GM12892 (cell line): Measurements from ENCODE around the gene PRPSAP2.

Experiments used
- DNase-seq: peaks from one replicate; pipeline ENCODE4 v3.0.0; 2011; ENCODE audit not compliant: insufficient read length
- FAIRE-seq: peaks from 2 replicates; lab custom pipeline; 2011; peaks lifted over from hg19 to GRCh38; lab: Jason Lieb, UNC
- POLR2A ChIP-seq: IDR thresholded peaks from 2 replicates; pipeline ENCODE4 v1.6.1; 2011; ENCODE audit warnings: low read depth, low read length, control low read depth
- POLR2AphosphoS5 ChIP-seq: IDR thresholded peaks from 2 replicates; pipeline ENCODE4 v1.6.1; 2011; ENCODE audit warnings: low read depth, low read length, control low read depth
- TAF1 ChIP-seq: IDR thresholded peaks from 2 replicates; pipeline ENCODE4 v1.6.1; 2011; ENCODE audit warnings: low read depth, mild to moderate bottlenecking, control low read depth, low read length, borderline replicate concordance

Gene PRPSAP2

DNA sequence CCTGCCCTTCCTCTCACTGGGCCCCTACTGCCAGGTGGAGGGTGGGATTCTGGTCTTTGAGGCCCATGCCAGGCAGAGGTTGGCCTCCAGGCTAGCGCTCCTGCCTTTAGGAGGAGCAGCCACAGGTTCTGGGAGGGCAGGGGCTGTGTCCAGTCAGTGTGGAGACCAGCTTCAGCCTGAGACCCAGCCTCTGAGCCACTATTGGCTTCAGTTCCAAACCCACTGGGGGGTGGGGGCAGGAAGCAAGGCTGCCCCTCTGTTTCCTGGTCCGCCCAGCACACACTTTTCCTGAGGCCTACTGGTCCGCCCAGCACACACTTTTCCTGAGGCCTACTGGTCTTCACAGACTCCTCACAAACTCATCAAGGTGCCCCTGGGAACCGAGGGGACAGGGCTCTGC lies 110.4 kb downstream of the PRPSAP2 start:
- DNase-seq (no peak), FAIRE-seq (no peak)
- TF ChIP-seq POLR2A (no peak), POLR2AphosphoS5 (no peak), TAF1 (no peak)

DNA sequence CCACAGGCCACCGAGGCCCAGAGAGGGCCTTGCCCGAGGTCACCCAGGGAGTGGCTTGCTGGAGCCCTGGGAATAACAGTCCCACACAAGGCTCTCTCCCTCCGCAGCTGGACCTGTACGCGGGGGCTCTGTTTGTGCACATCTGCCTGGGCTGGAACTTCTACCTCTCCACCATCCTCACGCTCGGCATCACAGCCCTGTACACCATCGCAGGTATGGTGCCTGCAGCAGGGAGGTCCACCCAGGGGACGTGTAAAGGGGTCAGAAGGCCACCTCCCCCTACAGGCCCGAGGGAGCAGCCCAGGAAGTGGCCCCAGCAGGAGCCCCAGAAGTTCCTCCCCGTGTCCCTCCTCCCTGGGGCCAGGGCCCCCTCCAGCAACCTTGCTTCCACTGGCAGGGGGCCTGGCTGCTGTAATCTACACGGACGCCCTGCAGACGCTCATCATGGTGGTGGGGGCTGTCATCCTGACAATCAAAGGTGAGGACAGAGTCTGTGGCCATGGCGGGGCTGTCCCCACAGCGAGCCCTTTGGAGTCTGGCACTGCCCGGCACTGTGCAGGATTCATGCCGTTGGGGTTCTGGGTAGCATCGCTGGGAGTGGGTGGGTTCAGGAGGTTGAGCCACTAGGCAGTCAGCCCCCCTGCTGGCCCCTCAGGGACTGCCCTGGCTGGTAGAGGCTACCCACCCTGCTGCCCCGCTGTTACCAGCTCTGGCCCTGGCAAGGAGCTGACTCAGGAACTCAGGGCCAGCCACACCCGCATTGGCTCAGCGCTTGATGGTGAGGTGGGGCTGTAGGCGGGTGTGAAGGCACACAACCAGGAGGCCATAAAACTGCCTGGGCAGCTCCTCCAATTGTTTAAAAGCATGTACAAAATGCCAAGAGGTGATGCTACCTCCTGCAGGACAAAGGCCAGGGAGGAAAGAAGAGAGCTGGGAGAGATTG lies 111.3 kb downstream of the PRPSAP2 start:
- TF ChIP-seq POLR2A (no peak), TAF1 (no peak), POLR2AphosphoS5 (no peak)
- FAIRE-seq (no peak), DNase-seq (no peak)

DNA sequence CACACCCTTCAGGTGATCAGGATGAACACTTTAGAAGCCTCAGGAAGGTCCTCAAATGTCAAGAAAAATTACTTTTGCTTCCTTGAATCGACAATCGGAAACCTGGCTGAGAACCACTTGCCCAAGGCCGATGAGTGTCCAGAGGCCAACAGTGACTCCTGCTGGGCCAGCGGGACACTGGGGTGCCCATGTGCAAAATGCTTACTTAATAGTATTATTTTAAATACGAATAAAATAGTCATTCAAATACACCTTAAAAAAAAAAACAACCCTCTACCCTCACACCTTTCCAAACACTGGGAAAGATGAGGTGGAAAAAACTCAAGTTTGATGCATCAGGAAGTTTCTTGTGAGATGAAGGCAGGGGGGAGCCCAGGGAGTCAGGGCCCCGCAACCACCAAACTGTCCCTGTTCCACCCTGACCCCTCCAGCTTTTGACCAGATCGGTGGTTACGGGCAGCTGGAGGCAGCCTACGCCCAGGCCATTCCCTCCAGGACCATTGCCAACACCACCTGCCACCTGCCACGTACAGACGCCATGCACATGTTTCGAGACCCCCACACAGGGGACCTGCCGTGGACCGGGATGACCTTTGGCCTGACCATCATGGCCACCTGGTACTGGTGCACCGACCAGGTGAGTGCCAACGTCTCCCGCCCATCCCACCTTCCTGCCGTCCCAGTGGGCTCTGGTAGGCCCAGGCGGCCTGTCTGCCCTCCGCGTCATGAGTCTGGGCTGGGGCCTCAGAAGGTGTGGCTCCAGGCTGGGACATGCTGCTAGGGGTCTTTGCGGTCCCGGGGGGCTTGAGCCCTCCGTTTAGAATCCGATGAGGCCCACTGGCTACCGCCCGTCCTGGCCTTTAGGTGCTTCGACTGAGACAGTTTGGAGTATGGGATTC lies 112.9 kb downstream of the PRPSAP2 start:
- DNase-seq (no peak), FAIRE-seq (no peak)
- TF ChIP-seq POLR2A (no peak), TAF1 (no peak), POLR2AphosphoS5 (no peak)

DNA sequence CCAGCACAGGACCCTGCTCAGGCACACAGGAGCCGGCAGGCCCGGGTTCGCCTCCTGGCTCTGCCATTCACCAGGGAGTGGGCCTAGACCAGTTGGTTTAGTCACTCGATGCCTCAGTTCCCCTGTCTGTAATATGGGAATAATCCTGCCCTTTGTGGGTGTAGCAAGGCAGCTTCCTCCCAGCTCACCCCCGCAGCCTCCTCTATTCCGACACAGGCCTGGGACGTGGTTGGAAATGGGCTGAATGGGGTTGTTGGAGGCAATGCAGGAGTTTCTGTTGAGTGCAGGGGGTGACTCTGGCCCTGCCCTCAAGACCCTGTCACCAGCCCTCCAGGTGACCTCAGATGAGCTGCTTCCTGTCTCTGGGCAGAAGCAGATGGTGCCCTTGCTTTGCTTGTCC lies 113.9 kb downstream of the PRPSAP2 start:
- DNase-seq = no peak
- no peak for FAIRE-seq
- TF ChIP-seq POLR2AphosphoS5 (no peak), POLR2A (no peak), TAF1 (no peak)

DNA sequence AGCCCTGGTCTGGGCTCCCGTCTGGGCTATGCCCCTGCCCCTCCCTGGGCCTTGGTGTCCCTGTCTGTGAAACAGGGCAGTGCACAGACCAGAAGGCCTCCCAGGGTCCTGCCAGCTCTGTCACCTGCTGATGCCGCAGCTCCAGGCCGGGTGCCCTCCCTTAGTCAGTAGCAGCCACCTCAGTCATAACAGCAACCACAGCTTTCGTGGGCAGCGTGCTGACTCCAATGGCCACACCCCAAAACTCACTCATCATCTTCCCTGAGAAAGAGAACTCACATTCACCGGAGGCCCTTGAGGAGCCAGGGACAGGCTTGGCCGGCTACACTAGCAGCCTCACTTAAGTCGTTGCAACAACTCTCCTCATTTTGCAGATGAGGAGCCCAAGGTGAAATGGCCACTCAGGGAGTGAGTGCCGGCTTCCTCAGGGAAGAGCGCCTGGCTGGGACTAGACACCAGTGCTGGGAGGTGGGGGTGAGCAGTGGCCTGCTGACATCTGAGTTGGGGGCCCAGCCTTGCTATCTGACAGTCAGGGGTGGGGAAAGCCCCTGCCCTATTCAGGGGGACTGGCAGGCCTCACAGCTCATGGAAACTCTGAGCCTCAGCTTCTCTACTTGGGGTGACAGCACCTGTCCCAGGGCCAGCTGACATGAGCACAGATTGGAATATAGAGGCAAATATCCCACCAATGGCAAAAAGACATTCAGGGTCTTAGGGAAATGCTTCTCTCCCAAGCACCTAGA lies 116.6 kb downstream of the PRPSAP2 start:
- TF ChIP-seq POLR2A = no peak
- TF ChIP-seq TAF1 = no peak
- TF ChIP-seq POLR2AphosphoS5 = no peak
- no peak for FAIRE-seq
- no peak for DNase-seq

DNA sequence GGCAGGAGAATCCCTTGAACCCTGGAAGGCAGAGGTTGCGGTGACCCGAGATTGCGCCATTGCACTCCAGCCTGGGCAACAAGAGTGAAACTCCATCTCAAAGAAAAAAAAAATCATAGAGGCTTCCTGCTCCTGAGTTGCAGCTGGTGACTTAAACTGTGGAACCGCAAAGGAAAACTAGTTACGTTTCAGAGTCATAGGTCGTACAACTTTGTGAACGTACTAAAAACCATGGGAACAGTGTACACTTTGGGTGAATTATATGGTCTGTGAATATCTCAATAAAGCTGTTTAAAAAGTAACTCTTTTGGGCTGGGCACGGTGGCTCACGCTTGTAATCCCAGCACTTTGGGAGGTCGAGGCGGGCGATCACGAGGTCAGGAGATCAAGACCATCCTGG lies 117.7 kb downstream of the PRPSAP2 start:
- FAIRE-seq = no peak
- no peak for DNase-seq
- TF ChIP-seq POLR2AphosphoS5 (no peak), POLR2A (no peak), TAF1 (no peak)

DNA sequence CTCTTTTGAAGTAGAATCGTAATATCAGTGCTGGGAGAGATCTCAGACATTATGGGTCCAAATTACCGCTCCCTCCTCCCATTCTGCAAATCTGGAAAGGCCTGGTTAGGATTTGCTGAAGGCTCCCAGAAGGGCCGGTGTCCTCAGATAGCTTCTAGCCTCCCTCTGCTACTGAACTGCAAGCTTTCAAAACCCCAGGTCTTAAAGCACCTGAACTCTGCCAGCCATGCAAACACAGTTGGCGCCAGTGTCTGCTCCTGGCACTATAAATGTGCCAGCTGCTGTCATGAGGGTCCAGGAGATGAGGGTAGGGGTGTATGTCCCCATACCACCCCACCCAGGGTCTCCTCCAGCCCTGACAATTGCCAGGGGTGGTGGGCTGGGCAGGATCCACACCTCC lies 118.3 kb downstream of the PRPSAP2 start:
- DNase-seq = no peak
- no peak for TF ChIP-seq TAF1
- no peak for TF ChIP-seq POLR2AphosphoS5
- TF ChIP-seq POLR2A = no peak
- no peak for FAIRE-seq

DNA sequence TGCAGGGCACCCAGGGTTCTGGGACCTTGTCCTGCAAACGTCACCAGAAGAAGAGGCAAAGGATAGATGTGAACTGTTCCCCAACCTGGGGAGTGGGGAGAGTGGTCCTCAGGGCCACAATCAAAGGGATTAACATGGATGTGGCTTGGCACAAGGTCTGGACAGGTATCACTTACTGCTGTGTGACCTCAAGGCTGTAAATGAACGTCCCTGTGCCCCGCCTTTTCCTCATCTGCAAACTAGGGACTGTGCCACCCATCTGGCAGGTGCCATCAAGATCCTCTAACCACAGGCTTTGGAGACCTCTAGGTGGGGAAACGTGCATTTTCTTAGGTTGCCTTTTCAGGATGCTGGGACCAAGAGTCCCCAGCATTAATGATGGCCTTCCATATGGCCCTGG lies 119.1 kb downstream of the PRPSAP2 start:
- no peak for DNase-seq
- TF ChIP-seq TAF1 = no peak
- TF ChIP-seq POLR2A = no peak
- no peak for TF ChIP-seq POLR2AphosphoS5
- FAIRE-seq = no peak

DNA sequence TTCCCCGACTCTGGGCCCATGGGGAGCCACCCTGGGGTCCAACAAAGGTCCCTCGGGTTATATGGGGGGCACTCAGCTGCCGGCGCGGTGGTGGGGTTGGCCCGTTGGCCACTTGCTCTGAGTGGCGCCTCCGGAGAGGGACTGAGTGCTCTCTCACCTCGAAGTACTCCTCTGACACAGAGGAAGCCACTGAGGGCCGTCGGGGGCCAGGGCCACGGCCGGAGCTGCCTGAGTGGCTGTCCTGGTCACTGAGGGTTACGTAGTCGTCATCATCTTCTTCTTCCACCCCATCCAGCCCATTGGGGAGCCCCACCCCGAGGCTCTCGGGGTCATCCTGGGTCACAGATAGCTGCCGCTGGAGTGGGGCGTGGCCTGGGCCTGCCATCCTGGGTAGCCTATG lies 119.7 kb downstream of the PRPSAP2 start:
- FAIRE-seq = no peak
- no peak for DNase-seq
- TF ChIP-seq POLR2AphosphoS5 = no peak
- TF ChIP-seq POLR2A = no peak
- TF ChIP-seq TAF1 = no peak

DNA sequence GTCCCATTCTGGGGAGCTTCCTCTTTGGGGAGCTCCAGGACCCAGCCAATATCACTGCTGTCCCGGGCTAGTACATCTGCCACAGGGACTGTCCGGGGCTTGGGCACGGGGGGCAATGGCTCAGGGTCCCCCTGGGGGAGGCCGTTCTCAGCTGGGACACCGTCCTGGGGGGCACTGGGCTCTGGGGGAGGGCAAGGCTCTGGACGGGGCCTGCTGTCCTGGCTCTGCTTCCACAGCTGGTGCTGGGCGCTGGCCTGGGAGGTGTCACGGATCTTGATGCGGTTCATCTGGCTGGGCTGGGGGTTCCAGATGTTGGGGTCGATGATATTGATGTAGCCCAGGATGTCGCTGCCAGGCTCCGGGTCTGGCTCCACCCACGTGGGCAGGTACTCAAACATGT lies 120.1 kb downstream of the PRPSAP2 start:
- DNase-seq = no peak
- TF ChIP-seq POLR2A (no peak), TAF1 (no peak), POLR2AphosphoS5 (no peak)
- no peak for FAIRE-seq

DNA sequence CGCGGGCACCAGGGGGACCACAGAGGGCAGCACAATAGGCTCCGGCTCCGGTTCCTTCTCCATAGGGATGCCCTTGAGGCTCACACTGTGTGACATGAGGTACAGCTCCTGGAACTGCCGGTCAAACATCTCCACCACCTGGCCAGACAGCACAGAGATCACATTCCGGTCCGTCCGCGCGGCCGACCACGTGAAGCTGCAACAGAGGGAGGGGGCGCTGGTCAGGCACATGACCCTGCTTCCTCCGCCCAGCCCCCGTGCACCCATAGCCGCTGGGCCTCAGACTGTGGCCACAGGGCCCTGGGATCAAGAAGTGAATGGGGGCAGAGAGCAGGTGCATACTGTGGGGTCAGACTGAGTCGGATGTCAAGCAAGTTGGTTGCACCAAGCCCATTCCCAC lies 120.7 kb downstream of the PRPSAP2 start:
- DNase-seq = no peak
- FAIRE-seq = no peak

More for the DNA sequence above, 120.7 kb downstream of the PRPSAP2 start:
- TF ChIP-seq TAF1 (no peak), POLR2AphosphoS5 (no peak), POLR2A (no peak)
